Lung (tissue), 12 donors: ENCODE results near the gene TTC21B. TPM values are rescaled to one million over a fixed set of nuclear protein-coding genes. Genes with fewer than 3 reads are reported as not detected.

Experiments used
- ATAC-seq: fragments of 200-7000 bp; cut with Tn5 transposase; one replicate; pipeline ENCODE4 v1.9.1; 2020; ENCODE audit warnings: moderate number of reproducible peaks; ENCODE audit not compliant: insufficient read depth, low FRiP score
- DNase-seq, 3 donors: peaks; one replicate each; pipeline ENCODE4 v3.0.0-alpha.2; 2013 to 2017
- H3K27ac ChIP-seq, 2 donors: one replicate each; pipeline ENCODE4 v1.5.1; 2013; ENCODE audit warnings: mild to moderate bottlenecking in 2 of 2, moderate library complexity in 2 of 2, control low read depth in 1 of 2, inconsistent platforms in 1 of 2, low read depth in 1 of 2, low read length in 1 of 2
- H3K27me3 ChIP-seq, 3 donors: one replicate each; pipeline ENCODE4 v1.5.1; 2013; ENCODE audit warnings: low read length in 2 of 3; ENCODE audit not compliant: control insufficient read depth in 3 of 3, insufficient read depth in 3 of 3
- H3K36me3 ChIP-seq, 4 donors: one replicate each; pipeline ENCODE4 v1.5.1; 2013; ENCODE audit warnings: low read length in 4 of 4, mild to moderate bottlenecking in 1 of 4, moderate library complexity in 1 of 4; ENCODE audit not compliant: control insufficient read depth in 4 of 4, insufficient read depth in 4 of 4
- H3K4me1 ChIP-seq, 5 donors: one replicate each; pipeline ENCODE4 v1.5.1; 2013; ENCODE audit warnings: low read length in 5 of 5, mild to moderate bottlenecking in 2 of 5, moderate library complexity in 1 of 5; ENCODE audit not compliant: control insufficient read depth in 5 of 5, insufficient read depth in 5 of 5
- H3K4me3 ChIP-seq: one replicate; pipeline ENCODE4 v1.5.1; 2013; ENCODE audit warnings: mild to moderate bottlenecking, control low read depth, moderate library complexity
- H3K9ac ChIP-seq, 2 donors: one replicate each; pipeline ENCODE4 v1.5.1; 2013; ENCODE audit warnings: low read length in 2 of 2, control low read depth in 1 of 2; ENCODE audit not compliant: insufficient read depth in 1 of 2
- H3K9me3 ChIP-seq, 4 donors: one replicate each; pipeline ENCODE4 v1.5.1; 2013; ENCODE audit warnings: low read length in 3 of 4, mild to moderate bottlenecking in 1 of 4, moderate library complexity in 1 of 4; ENCODE audit not compliant: control insufficient read depth in 4 of 4, insufficient read depth in 3 of 4
- CTCF ChIP-seq: IDR thresholded peaks from 2 replicates; pipeline ENCODE4 v1.5.1; 2012; ENCODE audit warnings: mild to moderate bottlenecking; ENCODE audit errors: control extremely low read depth, extremely low read depth
- WGBS, 2 donors: extraction: QIAGEN DNeasy Blood & Tissue Kit; methylation state at CpG; one replicate each; pipeline ENCODE4 v1.1.7; 2013; 5-methylcytosine and 5-hydroxymethylcytosine counted together
- polyA plus RNA-seq, 2 donors: library from polyadenylated mRNA; stranded (reverse); fragments of 200-250 nt; gene quantifications; one replicate each; pipeline ENCODE4 v1.2.1, GENCODE V29; 2013
- total RNA-seq, 2 donors: library from RNA; depleted of rRNA in 1 of 2; stranded (reverse); fragments of >200 nt in 1 of 2; gene quantifications; one replicate each; pipeline ENCODE4 v1.2.1, GENCODE V29; 2014 to 2021
- donor health status: control.
- donor health status: control.
- donor health status: Bipolar disorder and iron deficiency.
- donor health status: healthy.
- donor health status: DM: yes; HTN: yes; CAD: no.

The TTC21B gene
- total and polyA plus RNA-seq, 4 donors = 5.0 to 146 (median 15.0) TPM

GRCh38 chr2:165898381-165898780, 55.2 kb downstream of the TTC21B start:
- H3K36me3 ChIP-seq = peaks cover 21 to 33% (median 28%) of the 10 kb centered on the region in 4 donors

GRCh38 chr2:165897726-165898125, 55.9 kb downstream of the TTC21B start:
- no peaks in the 10 kb centered on the region for H3K9me3 ChIP-seq
- no peak overlapping the region for H3K4me3 ChIP-seq
- WGBS, 2 donors = 39 to 54% methylated on average over 5 of the region's 5 CpGs
- H3K27me3 ChIP-seq = no peaks in the 10 kb centered on the region
- ATAC-seq (no peak), DNase-seq (peak in 1 of 3 donors; percentile 22)
- H3K36me3 ChIP-seq = peaks cover 21 to 31% (median 26%) of the 10 kb centered on the region in 4 donors
- H3K27ac ChIP-seq = no peak overlapping the region
- no peak overlapping the region for H3K9ac ChIP-seq
- no peak for TF ChIP-seq CTCF
- peaks cover 0 to 1% (median 0%) of the 10 kb centered on the region in 5 donors for H3K4me1 ChIP-seq

More at GRCh38 chr2:165898381-165898780, 55.2 kb downstream of the TTC21B start:
- Histone ChIP-seq H3K9me3 (no peaks in the 10 kb centered on the region), H3K27ac (no peak overlapping the region), H3K9ac (no peak overlapping the region), H3K4me3 (no peak overlapping the region), H3K27me3 (no peaks in the 10 kb centered on the region), H3K4me1 (peaks cover 0 to 8% (median 0%) of the 10 kb centered on the region in 5 donors)
- DNase-seq (no peak), ATAC-seq (no peak)
- TF ChIP-seq CTCF = no peak
- WGBS, 2 donors = 59 to 74% methylated on average over 4 of the region's 4 CpGs

- Histone ChIP-seq H3K4me1 (no peaks in the 10 kb centered on the region), H3K9me3 (no peaks in the 10 kb centered on the region), H3K4me3 (no peak overlapping the region), H3K27me3 (no peaks in the 10 kb centered on the region), H3K27ac (no peak overlapping the region), H3K36me3 (peaks cover 21 to 31% (median 29%) of the 10 kb centered on the region in 4 donors), H3K9ac (no peak overlapping the region)
- no peak for TF ChIP-seq CTCF
- WGBS, 2 donors = 95 to 98% methylated on average over 5 of the region's 5 CpGs
- DNase-seq = no peak
- no peak for ATAC-seq
Observed at GRCh38 chr2:165897074-165897473, 56.5 kb downstream of the TTC21B start.

- no peak for DNase-seq
- H3K4me1 ChIP-seq = no peaks in the 10 kb centered on the region
- 94 to 95% methylated on average over 1 of the region's 1 CpG for WGBS, 2 donors
- no peaks in the 10 kb centered on the region for H3K27me3 ChIP-seq
- peaks cover 21 to 31% (median 30%) of the 10 kb centered on the region in 4 donors for H3K36me3 ChIP-seq
- H3K9ac ChIP-seq = no peak overlapping the region
- no peak overlapping the region for H3K4me3 ChIP-seq
- H3K27ac ChIP-seq = no peak overlapping the region
- no peak for TF ChIP-seq CTCF
- ATAC-seq = no peak
- no peaks in the 10 kb centered on the region for H3K9me3 ChIP-seq
Observed at GRCh38 chr2:165895974-165896373, 57.6 kb downstream of the TTC21B start.
